Activated CD4-positive, alpha-beta T cell treated with anti-CD3 and anti-CD28 coated beads for 4 hours (primary cell): ENCODE results near the gene ZNF496.

ENCODE experiments used
- DNase-seq, 2 donors: peaks; one replicate each; pipeline ENCODE4 v3.0.0-alpha.2; 2020

ZNF496 gene

GRCh38 chr1:247326411-247327130 is 5.1 kb downstream of the ZNF496 start:
- no peak for DNase-seq

GRCh38 chr1:247324923-247325322 is 6.7 kb downstream of the ZNF496 start:
- DNase-seq: no peak

GRCh38 chr1:247324204-247324787 is 7.4 kb downstream of the ZNF496 start:
- no peak for DNase-seq

- DNase-seq: no peak
Observed at GRCh38 chr1:247322849-247323586, 8.6 kb downstream of the ZNF496 start.

GRCh38 chr1:247322442-247322841 is 9.2 kb downstream of the ZNF496 start:
- DNase-seq: no peak

- no peak for DNase-seq
Observed at GRCh38 chr1:247317702-247318101, 14.0 kb downstream of the ZNF496 start.

GRCh38 chr1:247316590-247317197 is 15.0 kb downstream of the ZNF496 start:
- no peak for DNase-seq

- no peak for DNase-seq
Observed at GRCh38 chr1:247304031-247304430, 27.6 kb downstream of the ZNF496 start.

- no peak for DNase-seq
Observed at GRCh38 chr1:247303216-247303615, 28.5 kb downstream of the ZNF496 start.

GRCh38 chr1:247301176-247301540 is 30.5 kb downstream of the ZNF496 start:
- DNase-seq: no peak

- DNase-seq: no peak
Observed at GRCh38 chr1:247300491-247301175, 31.0 kb downstream of the ZNF496 start.

- no peak for DNase-seq
Observed at GRCh38 chr1:247299723-247300381, 31.8 kb downstream of the ZNF496 start.

GRCh38 chr1:247298701-247299100 is 33.0 kb downstream of the ZNF496 start:
- DNase-seq: no peak

GRCh38 chr1:247298124-247298481 is 33.6 kb downstream of the ZNF496 start:
- no peak for DNase-seq

GRCh38 chr1:247297263-247298123 is 34.2 kb downstream of the ZNF496 start:
- no peak for DNase-seq

GRCh38 chr1:247296599-247297180 is 35.0 kb downstream of the ZNF496 start:
- DNase-seq: no peak

GRCh38 chr1:247295746-247296145 is 35.9 kb downstream of the ZNF496 start:
- DNase-seq: no peak

GRCh38 chr1:247295274-247295684 is 36.4 kb downstream of the ZNF496 start:
- DNase-seq: no peak

- no peak for DNase-seq
Observed at GRCh38 chr1:247294282-247294681, 37.4 kb downstream of the ZNF496 start.

- DNase-seq: no peak
Observed at GRCh38 chr1:247293047-247293446, 38.6 kb downstream of the ZNF496 start.
